ENCODE measurements around the gene FIBCD1. TPM values are rescaled to one million over a fixed set of nuclear protein-coding genes. Genes with fewer than 3 reads are reported as not detected.
A peak's percentile ranks its signal among the peaks of the same experiment; 100 is the strongest.

Gene FIBCD1
- total RNA-seq, 1 donor from 2014 or later, result 0.59 TPM

GRCh38 chr9:130862217-130862616, 76.8 kb downstream of the FIBCD1 start:
- intact Hi-C loops (cut with DNase I), result no loop called here
- ATAC-seq (ENCODE audit: poor library complexity) (no peak), DNase-seq (no peak)

- no peak for ATAC-seq (ENCODE audit: poor library complexity)
- intact Hi-C loops (cut with DNase I), result loop anchor here (2.0 kb wide), 1 partner anchor 91 kb away; no protein-coding TSS in a partner anchor
- no peak for DNase-seq
These were observed 77.5 kb downstream of the FIBCD1 start for GRCh38 chr9:130861372-130862180.

GRCh38 chr9:130860458-130861316, 78.4 kb downstream of the FIBCD1 start:
- intact Hi-C loops (cut with DNase I), result loop anchor here (2.0 kb wide), 1 partner anchor 90 kb away; no protein-coding TSS in a partner anchor
- DNase-seq (peak; percentile 88), ATAC-seq (ENCODE audit: poor library complexity) (peak; percentile 90)

GRCh38 chr9:130858739-130859705, 80.0 kb downstream of the FIBCD1 start:
- peak; percentile 12 for ATAC-seq (ENCODE audit: poor library complexity)

GRCh38 chr9:130857864-130858738, 80.9 kb downstream of the FIBCD1 start:
- DNase-seq (peak; percentile 78), ATAC-seq (ENCODE audit: poor library complexity) (peak; percentile 52)
- intact Hi-C loops (cut with DNase I), result no loop called here

More at GRCh38 chr9:130858739-130859705, 80.0 kb downstream of the FIBCD1 start:
- intact Hi-C loops (cut with DNase I), result no loop called here
- no peak for DNase-seq

GRCh38 chr9:130856474-130856873, 82.6 kb downstream of the FIBCD1 start:
- no peak for ATAC-seq (ENCODE audit: poor library complexity)

GRCh38 chr9:130854835-130855234, 84.2 kb downstream of the FIBCD1 start:
- intact Hi-C loops (cut with DNase I), result no loop called here
- no peak for ATAC-seq (ENCODE audit: poor library complexity)
- no peak for DNase-seq

More at GRCh38 chr9:130856474-130856873, 82.6 kb downstream of the FIBCD1 start:
- no peak for DNase-seq
- intact Hi-C loops (cut with DNase I), result no loop called here

- intact Hi-C loops (cut with DNase I), result no loop called here
- no peak for ATAC-seq (ENCODE audit: poor library complexity)
These were observed 85.0 kb downstream of the FIBCD1 start for GRCh38 chr9:130854092-130854491.

GRCh38 chr9:130852801-130853200, 86.2 kb downstream of the FIBCD1 start:
- intact Hi-C loops (cut with DNase I), result no loop called here
- ATAC-seq (ENCODE audit: poor library complexity) (no peak), DNase-seq (no peak)

More at GRCh38 chr9:130854092-130854491, 85.0 kb downstream of the FIBCD1 start:
- no peak for DNase-seq

Other genes with a start within 250 kb of the FIBCD1 start
- gene EXOSC2, start 245.5 kb downstream of the FIBCD1 start, total RNA-seq, result 10.9 TPM
- gene ABL1, start 104.0 kb downstream of the FIBCD1 start, total RNA-seq, result 31.5 TPM
- gene QRFP, start 42.4 kb downstream of the FIBCD1 start, total RNA-seq, result not detected
- 0.03 TPM for gene LAMC3, start 69.9 kb upstream of the FIBCD1 start, total RNA-seq
- gene AIF1L, start 157.3 kb upstream of the FIBCD1 start, total RNA-seq, result 22.8 TPM
- gene NUP214, start 186.3 kb upstream of the FIBCD1 start, total RNA-seq, result 22.4 TPM